ENCODE data around the gene PFKL. TPM values are rescaled to one million over a fixed set of nuclear protein-coding genes. Genes with fewer than 3 reads are reported as not detected.

The PFKL gene
- total and polyA plus RNA-seq, 2 of the 8 experiments (the other 6 are each of a cell fraction or from before 2014, with no cell fraction given), result 80.2 to 82.3 TPM

DNA sequence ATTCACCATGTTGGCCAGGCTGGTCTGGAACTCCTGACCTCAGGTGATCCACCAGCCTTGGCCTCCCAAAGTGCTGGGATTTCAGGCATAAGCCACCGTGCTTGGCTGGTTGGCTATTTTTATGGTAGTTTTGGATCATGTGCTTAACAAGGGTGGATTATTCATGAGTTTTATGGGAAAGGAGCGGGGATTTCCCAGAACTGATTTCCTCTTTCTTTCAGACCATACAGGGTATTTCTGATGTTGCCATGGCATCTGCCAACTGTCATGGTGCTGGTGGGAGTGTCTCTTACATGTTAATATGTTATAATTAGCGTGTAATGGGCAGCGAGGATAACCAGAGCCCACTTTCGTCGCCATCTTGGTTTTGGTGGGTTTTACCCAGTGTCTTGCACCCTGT, 56.8 kb downstream of the PFKL start (continued):
- TF ChIP-seq RFX5 (IDR thresholded peaks at IDR 0.05; ENCODE audit: borderline replicate concordance, low read depth, low read length) (no peak), ZNF274 (IDR thresholded peaks at IDR 0.05; ENCODE audit: borderline replicate concordance, extremely low read depth, low read length) (no peak), EP300 (IDR thresholded peaks at IDR 0.05; ENCODE audit: borderline replicate concordance in 1 of 2, low read depth in 2 of 2, low read length in 2 of 2) (no peak), SAP30 (IDR thresholded peaks at IDR 0.05; ENCODE audit: insufficient read depth, insufficient replicate concordance, low read length) (no peak)
- TF ChIP-seq, protein P1, sequence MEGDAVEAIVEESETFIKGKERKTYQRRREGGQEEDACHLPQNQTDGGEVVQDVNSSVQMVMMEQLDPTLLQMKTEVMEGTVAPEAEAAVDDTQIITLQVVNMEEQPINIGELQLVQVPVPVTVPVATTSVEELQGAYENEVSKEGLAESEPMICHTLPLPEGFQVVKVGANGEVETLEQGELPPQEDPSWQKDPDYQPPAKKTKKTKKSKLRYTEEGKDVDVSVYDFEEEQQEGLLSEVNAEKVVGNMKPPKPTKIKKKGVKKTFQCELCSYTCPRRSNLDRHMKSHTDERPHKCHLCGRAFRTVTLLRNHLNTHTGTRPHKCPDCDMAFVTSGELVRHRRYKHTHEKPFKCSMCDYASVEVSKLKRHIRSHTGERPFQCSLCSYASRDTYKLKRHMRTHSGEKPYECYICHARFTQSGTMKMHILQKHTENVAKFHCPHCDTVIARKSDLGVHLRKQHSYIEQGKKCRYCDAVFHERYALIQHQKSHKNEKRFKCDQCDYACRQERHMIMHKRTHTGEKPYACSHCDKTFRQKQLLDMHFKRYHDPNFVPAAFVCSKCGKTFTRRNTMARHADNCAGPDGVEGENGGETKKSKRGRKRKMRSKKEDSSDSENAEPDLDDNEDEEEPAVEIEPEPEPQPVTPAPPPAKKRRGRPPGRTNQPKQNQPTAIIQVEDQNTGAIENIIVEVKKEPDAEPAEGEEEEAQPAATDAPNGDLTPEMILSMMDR (IDR thresholded peaks at IDR 0.05; ENCODE audit: control extremely low read depth in 1 of 3, insufficient read depth in 1 of 3, low read depth in 1 of 3, low read length in 3 of 3), result no peak
- TF ChIP-seq, protein P2, sequence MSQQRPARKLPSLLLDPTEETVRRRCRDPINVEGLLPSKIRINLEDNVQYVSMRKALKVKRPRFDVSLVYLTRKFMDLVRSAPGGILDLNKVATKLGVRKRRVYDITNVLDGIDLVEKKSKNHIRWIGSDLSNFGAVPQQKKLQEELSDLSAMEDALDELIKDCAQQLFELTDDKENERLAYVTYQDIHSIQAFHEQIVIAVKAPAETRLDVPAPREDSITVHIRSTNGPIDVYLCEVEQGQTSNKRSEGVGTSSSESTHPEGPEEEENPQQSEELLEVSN (IDR thresholded peaks at IDR 0.05), result no peak
- TF ChIP-seq, protein P3, sequence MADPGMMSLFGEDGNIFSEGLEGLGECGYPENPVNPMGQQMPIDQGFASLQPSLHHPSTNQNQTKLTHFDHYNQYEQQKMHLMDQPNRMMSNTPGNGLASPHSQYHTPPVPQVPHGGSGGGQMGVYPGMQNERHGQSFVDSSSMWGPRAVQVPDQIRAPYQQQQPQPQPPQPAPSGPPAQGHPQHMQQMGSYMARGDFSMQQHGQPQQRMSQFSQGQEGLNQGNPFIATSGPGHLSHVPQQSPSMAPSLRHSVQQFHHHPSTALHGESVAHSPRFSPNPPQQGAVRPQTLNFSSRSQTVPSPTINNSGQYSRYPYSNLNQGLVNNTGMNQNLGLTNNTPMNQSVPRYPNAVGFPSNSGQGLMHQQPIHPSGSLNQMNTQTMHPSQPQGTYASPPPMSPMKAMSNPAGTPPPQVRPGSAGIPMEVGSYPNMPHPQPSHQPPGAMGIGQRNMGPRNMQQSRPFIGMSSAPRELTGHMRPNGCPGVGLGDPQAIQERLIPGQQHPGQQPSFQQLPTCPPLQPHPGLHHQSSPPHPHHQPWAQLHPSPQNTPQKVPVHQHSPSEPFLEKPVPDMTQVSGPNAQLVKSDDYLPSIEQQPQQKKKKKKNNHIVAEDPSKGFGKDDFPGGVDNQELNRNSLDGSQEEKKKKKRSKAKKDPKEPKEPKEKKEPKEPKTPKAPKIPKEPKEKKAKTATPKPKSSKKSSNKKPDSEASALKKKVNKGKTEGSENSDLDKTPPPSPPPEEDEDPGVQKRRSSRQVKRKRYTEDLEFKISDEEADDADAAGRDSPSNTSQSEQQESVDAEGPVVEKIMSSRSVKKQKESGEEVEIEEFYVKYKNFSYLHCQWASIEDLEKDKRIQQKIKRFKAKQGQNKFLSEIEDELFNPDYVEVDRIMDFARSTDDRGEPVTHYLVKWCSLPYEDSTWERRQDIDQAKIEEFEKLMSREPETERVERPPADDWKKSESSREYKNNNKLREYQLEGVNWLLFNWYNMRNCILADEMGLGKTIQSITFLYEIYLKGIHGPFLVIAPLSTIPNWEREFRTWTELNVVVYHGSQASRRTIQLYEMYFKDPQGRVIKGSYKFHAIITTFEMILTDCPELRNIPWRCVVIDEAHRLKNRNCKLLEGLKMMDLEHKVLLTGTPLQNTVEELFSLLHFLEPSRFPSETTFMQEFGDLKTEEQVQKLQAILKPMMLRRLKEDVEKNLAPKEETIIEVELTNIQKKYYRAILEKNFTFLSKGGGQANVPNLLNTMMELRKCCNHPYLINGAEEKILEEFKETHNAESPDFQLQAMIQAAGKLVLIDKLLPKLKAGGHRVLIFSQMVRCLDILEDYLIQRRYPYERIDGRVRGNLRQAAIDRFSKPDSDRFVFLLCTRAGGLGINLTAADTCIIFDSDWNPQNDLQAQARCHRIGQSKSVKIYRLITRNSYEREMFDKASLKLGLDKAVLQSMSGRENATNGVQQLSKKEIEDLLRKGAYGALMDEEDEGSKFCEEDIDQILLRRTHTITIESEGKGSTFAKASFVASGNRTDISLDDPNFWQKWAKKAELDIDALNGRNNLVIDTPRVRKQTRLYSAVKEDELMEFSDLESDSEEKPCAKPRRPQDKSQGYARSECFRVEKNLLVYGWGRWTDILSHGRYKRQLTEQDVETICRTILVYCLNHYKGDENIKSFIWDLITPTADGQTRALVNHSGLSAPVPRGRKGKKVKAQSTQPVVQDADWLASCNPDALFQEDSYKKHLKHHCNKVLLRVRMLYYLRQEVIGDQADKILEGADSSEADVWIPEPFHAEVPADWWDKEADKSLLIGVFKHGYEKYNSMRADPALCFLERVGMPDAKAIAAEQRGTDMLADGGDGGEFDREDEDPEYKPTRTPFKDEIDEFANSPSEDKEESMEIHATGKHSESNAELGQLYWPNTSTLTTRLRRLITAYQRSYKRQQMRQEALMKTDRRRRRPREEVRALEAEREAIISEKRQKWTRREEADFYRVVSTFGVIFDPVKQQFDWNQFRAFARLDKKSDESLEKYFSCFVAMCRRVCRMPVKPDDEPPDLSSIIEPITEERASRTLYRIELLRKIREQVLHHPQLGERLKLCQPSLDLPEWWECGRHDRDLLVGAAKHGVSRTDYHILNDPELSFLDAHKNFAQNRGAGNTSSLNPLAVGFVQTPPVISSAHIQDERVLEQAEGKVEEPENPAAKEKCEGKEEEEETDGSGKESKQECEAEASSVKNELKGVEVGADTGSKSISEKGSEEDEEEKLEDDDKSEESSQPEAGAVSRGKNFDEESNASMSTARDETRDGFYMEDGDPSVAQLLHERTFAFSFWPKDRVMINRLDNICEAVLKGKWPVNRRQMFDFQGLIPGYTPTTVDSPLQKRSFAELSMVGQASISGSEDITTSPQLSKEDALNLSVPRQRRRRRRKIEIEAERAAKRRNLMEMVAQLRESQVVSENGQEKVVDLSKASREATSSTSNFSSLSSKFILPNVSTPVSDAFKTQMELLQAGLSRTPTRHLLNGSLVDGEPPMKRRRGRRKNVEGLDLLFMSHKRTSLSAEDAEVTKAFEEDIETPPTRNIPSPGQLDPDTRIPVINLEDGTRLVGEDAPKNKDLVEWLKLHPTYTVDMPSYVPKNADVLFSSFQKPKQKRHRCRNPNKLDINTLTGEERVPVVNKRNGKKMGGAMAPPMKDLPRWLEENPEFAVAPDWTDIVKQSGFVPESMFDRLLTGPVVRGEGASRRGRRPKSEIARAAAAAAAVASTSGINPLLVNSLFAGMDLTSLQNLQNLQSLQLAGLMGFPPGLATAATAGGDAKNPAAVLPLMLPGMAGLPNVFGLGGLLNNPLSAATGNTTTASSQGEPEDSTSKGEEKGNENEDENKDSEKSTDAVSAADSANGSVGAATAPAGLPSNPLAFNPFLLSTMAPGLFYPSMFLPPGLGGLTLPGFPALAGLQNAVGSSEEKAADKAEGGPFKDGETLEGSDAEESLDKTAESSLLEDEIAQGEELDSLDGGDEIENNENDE (IDR thresholded peaks at IDR 0.05; ENCODE audit: insufficient replicate concordance, low read length), result no peak

All from H1 (cell line).